K562 (cell line): Measurements from ENCODE around the gene NLRP9. TPM values are rescaled to one million over a fixed set of nuclear protein-coding genes. Genes with fewer than 3 reads are reported as not detected.

Experiments used
- ARHGAP35 ChIP-seq: fragments of 450-650 bp; IDR thresholded peaks from 2 replicates; pipeline ENCODE4 v1.6.1; 2018; ENCODE audit not compliant: partially characterized antibody
- BCL6 ChIP-seq: fragments of 250-450 bp; sonication (Bioruptor Pico); IDR thresholded peaks from 2 replicates; pipeline ENCODE4 v1.4.0; 2020
- CBX8 ChIP-seq: fragments of 200-600 bp; sonication (generic); IDR thresholded peaks from 2 replicates; pipeline ENCODE4 v1.6.1; 2012; ENCODE audit warnings: borderline replicate concordance, mixed run types, low read depth, mild to moderate bottlenecking, moderate library complexity, mixed read lengths, low read length, control low read depth, inconsistent platforms; ENCODE audit not compliant: poor library complexity, severe bottlenecking; ENCODE audit errors: extremely low read depth
- CHD1 ChIP-seq: fragments of 200-600 bp; sonication (generic); IDR thresholded peaks from one replicate; pipeline ENCODE4 v1.6.1; 2012; ENCODE audit warnings: mild to moderate bottlenecking, moderate library complexity, low read length, inconsistent platforms
- CREB3 ChIP-seq: fragments of 450-650 bp; conservative IDR thresholded peaks from 2 replicates; pipeline ENCODE4 v1.6.1; 2016; ENCODE audit warnings: missing genetic modification characterization, low read depth, mild to moderate bottlenecking, missing compliant biosample characterization, moderate library complexity
- DNMT1 ChIP-seq: fragments of 450-650 bp; IDR thresholded peaks from 2 replicates; pipeline ENCODE4 v1.6.1; 2016; ENCODE audit warnings: antibody characterized with exemption, mild to moderate bottlenecking
- DPF2 ChIP-seq: fragments of 450-650 bp; IDR thresholded peaks from 2 replicates; pipeline ENCODE4 v1.6.1; 2016
- EP400 ChIP-seq: fragments of 450-650 bp; IDR thresholded peaks from 2 replicates; pipeline ENCODE4 v1.6.1; 2017; ENCODE audit warnings: antibody characterized with exemption, mild to moderate bottlenecking, moderate library complexity
- HBP1 ChIP-seq: fragments of 450-650 bp; formaldehyde crosslinking; IDR thresholded peaks from 2 replicates; pipeline ENCODE4 v1.4.0; 2022; ENCODE audit warnings: missing genetic modification characterization
- HNRNPUL1 ChIP-seq: fragments of 200-400 bp; formaldehyde crosslinking; IDR thresholded peaks from 2 replicates; pipeline ENCODE4 v1.6.1; 2017; ENCODE audit warnings: low read length
- MYNN ChIP-seq, 2 experiments: sonication (generic); formaldehyde crosslinking in 1 of 2; IDR thresholded peaks; 2 replicates each; pipeline versions ENCODE4 v1.5.0 to v1.6.1; 2016 to 2020; ENCODE audit warnings: antibody characterized with exemption in 1 of 2, missing genetic modification reagents in 1 of 2
- PHB ChIP-seq: fragments of 250-450 bp; sonication (Bioruptor Pico); IDR thresholded peaks from 2 replicates; pipeline ENCODE4 v1.5.0; 2021
- RBFOX2 ChIP-seq: fragments of 200-400 bp; formaldehyde crosslinking; IDR thresholded peaks from 2 replicates; pipeline ENCODE4 v1.6.1; 2017; ENCODE audit warnings: low read depth, mild to moderate bottlenecking, low read length, moderate library complexity
- RBM15 ChIP-seq: fragments of 200-400 bp; formaldehyde crosslinking; IDR thresholded peaks from 2 replicates; pipeline ENCODE4 v1.6.1; 2018; ENCODE audit warnings: mild to moderate bottlenecking, low read length, moderate library complexity; ENCODE audit not compliant: insufficient read depth
- SMAD4 ChIP-seq: fragments of 250-450 bp; sonication (Bioruptor Pico); conservative IDR thresholded peaks from 2 replicates; pipeline ENCODE4 v1.8.0; 2021; ENCODE audit warnings: inconsistent platforms, mild to moderate bottlenecking, moderate library complexity
- SMARCB1 ChIP-seq: IDR thresholded peaks from 2 replicates; pipeline ENCODE4 v1.6.1; 2011; ENCODE audit warnings: improper control_type of control experiment, low read depth; ENCODE audit not compliant: insufficient read length
- SREBF2 ChIP-seq: sonication (generic); formaldehyde crosslinking; IDR thresholded peaks from 2 replicates; pipeline ENCODE4 v1.4.0; 2020; ENCODE audit warnings: mild to moderate bottlenecking, missing genetic modification reagents
- SRSF7 ChIP-seq: fragments of 200-400 bp; formaldehyde crosslinking; optimal IDR thresholded peaks from 2 replicates; pipeline ENCODE3; 2017; ENCODE audit warnings: mild to moderate bottlenecking, low read depth, low read length
- ZNF217 ChIP-seq: sonication (generic); formaldehyde crosslinking; IDR thresholded peaks from 2 replicates; pipeline ENCODE4 v1.8.0; 2022; ENCODE audit warnings: mild to moderate bottlenecking, missing genetic modification reagents
- polyA plus RNA-seq, 8 experiments: library from polyadenylated mRNA; depleted of rRNA in 4 of 8; stranded (reverse) in 5 of 8; unstranded in 3 of 8; fragments of >200 nt; fragmentation: Nextera tagmentation in 2 of 8; fragmentation: Illumina TruSeq in 1 of 8; extraction: Ambion mirVana in 2 of 8; extraction: Trizol in 1 of 8; gene quantifications; 2 replicates each; pipeline versions ENCODE4 v1.2.1 to v1.2.3, GENCODE V29; 2011 to 2014; ENCODE audit warnings: inconsistent platforms in 1 of 8, missing spikeins in 1 of 8
- total RNA-seq, 7 experiments: library from RNA; depleted of rRNA in 6 of 7; stranded (reverse); fragments of >200 nt in 6 of 7; fragmentation: Illumina TruSeq in 2 of 7; extraction: Trizol in 2 of 7; gene quantifications; 2 replicates each; pipeline versions ENCODE4 v1.2.1 to v1.2.3, GENCODE V29; 2011 to 2021; ENCODE audit warnings: low replicate concordance in 1 of 7

NLRP9 gene
- total and polyA plus RNA-seq, 9 of the 15 experiments (the other 6 are each of a cell fraction or from before 2014, with no cell fraction given): not detected

GRCh38 chr19:55702131-55702627 lies 36.0 kb downstream of the NLRP9 start (continued):
- TF ChIP-seq CREB3 (tag): no peak
- TF ChIP-seq CBX8: no peak
- no peak for TF ChIP-seq SREBF2 (CRISPR knock-in tag)
- TF ChIP-seq ZNF217 (CRISPR knock-in tag): no peak
- TF ChIP-seq SMARCB1: no peak
- TF ChIP-seq CHD1: no peak
- no peak for TF ChIP-seq SRSF7
- peak; percentile 63; the same call in 1 of the 2 replicates for TF ChIP-seq MYNN (IDR thresholded peaks at IDR 0.05)
- TF ChIP-seq MYNN (CRISPR knock-in tag; IDR thresholded peaks at IDR 0.05): no peak
- 0 out of 2 replicates have a peak, but pooled peaks have one; percentile 16 for TF ChIP-seq EP400
- TF ChIP-seq HBP1 (CRISPR knock-in tag): no peak
- no peak for TF ChIP-seq PHB (CRISPR knock-in tag)
- no peak for TF ChIP-seq HNRNPUL1
- TF ChIP-seq ARHGAP35: no peak
- TF ChIP-seq SMAD4 (CRISPR knock-in tag): peak; percentile 88
- no peak for TF ChIP-seq RBFOX2
- TF ChIP-seq BCL6 (CRISPR knock-in tag): no peak
- TF ChIP-seq RBM15: no peak
- peak; percentile 88 for TF ChIP-seq DPF2
- no peak for TF ChIP-seq DNMT1
